IMR-90 (cell line): ENCODE measurements around the gene FIGLA. TPM values are rescaled to one million over a fixed set of nuclear protein-coding genes. Genes with fewer than 3 reads are reported as not detected.

Experiments
- ATAC-seq: fragments of 200-7000 bp; cut with Tn5 transposase; 2 replicates; pipeline ENCODE4 v1.9.1; 2020; ENCODE audit warnings: low read depth, mild to moderate bottlenecking, moderate library complexity
- BruUV-seq: library from RNA; stranded (reverse); fragments of 400-500 nt; replicated peaks from 2 replicates; lab custom pipeline; 2021; lab: Mats Ljungman, UMichigan
- CTCF ChIA-PET: fragments of 300-600 bp; formaldehyde crosslinking; extraction: SDS; loops from one replicate; lab custom pipeline; 2021; ENCODE audit warnings: antibody characterized with exemption; lab: Yijun Ruan, JAX
- POLR2A ChIA-PET: fragments of 300-600 bp; sonication (Branson Sonifier 250); formaldehyde crosslinking; loops from one replicate; lab custom pipeline; 2022; ENCODE audit warnings: antibody characterized with exemption; ENCODE audit not compliant: unreplicated experiment; lab: Charles Lee
- DNase-seq: peaks from one replicate; pipeline ENCODE4 v3.0.0; 2013
- H2AFZ ChIP-seq: replicated peaks from 2 replicates; pipeline ENCODE3; 2013; ENCODE audit warnings: low read length, mild to moderate bottlenecking; ENCODE audit not compliant: poor library complexity
- H2AK5ac ChIP-seq: 2 replicates; pipeline ENCODE4 v1.6.1; 2013; ENCODE audit warnings: low read depth, low read length, inconsistent platforms
- H2AK9ac ChIP-seq: replicated peaks from 2 replicates; pipeline ENCODE3; 2013; ENCODE audit warnings: mild to moderate bottlenecking, low read depth, low read length, moderate library complexity; ENCODE audit not compliant: poor library complexity
- H2BK120ac ChIP-seq: 2 replicates; pipeline ENCODE4 v1.6.1; 2013; ENCODE audit warnings: low read depth, low read length, inconsistent platforms
- H2BK15ac ChIP-seq: 3 replicates; pipeline ENCODE4 v1.6.1; 2013; ENCODE audit warnings: low read depth, low read length, inconsistent platforms
- H2BK20ac ChIP-seq: 2 replicates; pipeline ENCODE4 v1.6.1; 2013; ENCODE audit warnings: low read depth, mild to moderate bottlenecking, inconsistent platforms, low read length, moderate library complexity
- H2BK5ac ChIP-seq: 2 replicates; pipeline ENCODE4 v1.6.1; 2013; ENCODE audit warnings: mild to moderate bottlenecking, low read depth, low read length, inconsistent platforms; ENCODE audit not compliant: poor library complexity, severe bottlenecking
- H3K14ac ChIP-seq: replicated peaks from 2 replicates; pipeline ENCODE4 v1.6.1; 2013; ENCODE audit warnings: low read depth, low read length, inconsistent platforms
- H3K18ac ChIP-seq: 2 replicates; pipeline ENCODE4 v1.6.1; 2013; ENCODE audit warnings: low read depth, low read length, control low read depth
- H3K23ac ChIP-seq: 2 replicates; pipeline ENCODE4 v1.6.1; 2013; ENCODE audit warnings: low read depth, low read length, inconsistent platforms
- H3K27ac ChIP-seq: 2 replicates; pipeline ENCODE4 v1.5.1; 2013; ENCODE audit warnings: mild to moderate bottlenecking, control low read depth, low read length; ENCODE audit not compliant: insufficient read depth
- H3K27me3 ChIP-seq: 2 replicates; pipeline ENCODE4 v1.6.1; 2013; ENCODE audit warnings: low read length; ENCODE audit not compliant: control insufficient read depth, insufficient read depth
- H3K36me3 ChIP-seq: 2 replicates; pipeline ENCODE4 v1.6.1; 2013; ENCODE audit warnings: low read length, mixed read lengths; ENCODE audit not compliant: control insufficient read depth, insufficient read depth
- H3K4ac ChIP-seq: 2 replicates; pipeline ENCODE4 v1.6.1; 2013; ENCODE audit warnings: low read depth, low read length, inconsistent platforms
- H3K4me1 ChIP-seq: 2 replicates; pipeline ENCODE4 v1.6.1; 2013; ENCODE audit warnings: low read length, mixed read lengths; ENCODE audit not compliant: control insufficient read depth, insufficient read depth
- H3K4me2 ChIP-seq: 2 replicates; pipeline ENCODE4 v1.6.1; 2013; ENCODE audit warnings: low read depth, mild to moderate bottlenecking, control low read depth, low read length, moderate library complexity
- H3K4me3 ChIP-seq: 2 replicates; pipeline ENCODE4 v1.5.1; 2013; ENCODE audit warnings: low read depth, mild to moderate bottlenecking, control low read depth, low read length, moderate library complexity; ENCODE audit not compliant: insufficient read depth
- H3K56ac ChIP-seq: 2 replicates; pipeline ENCODE4 v1.6.1; 2013; ENCODE audit warnings: low read length, inconsistent platforms; ENCODE audit not compliant: insufficient read depth; ENCODE audit errors: extremely low read depth
- H3K79me1 ChIP-seq, 2 experiments: 2 replicates each; pipeline ENCODE4 v1.6.1; 2013; ENCODE audit warnings: low read length in 2 of 2, inconsistent platforms in 1 of 2, low read depth in 1 of 2
- H3K9ac ChIP-seq: 2 replicates; pipeline ENCODE4 v1.6.1; 2013; ENCODE audit warnings: low read depth, low read length, control low read depth
- H3K9me1 ChIP-seq: 2 replicates; pipeline ENCODE4 v1.6.1; 2013; ENCODE audit warnings: low read length, inconsistent platforms; ENCODE audit not compliant: insufficient read depth
- H3K9me3 ChIP-seq: 2 replicates; pipeline ENCODE4 v1.6.1; 2013; ENCODE audit warnings: low read length; ENCODE audit not compliant: control insufficient read depth, insufficient read depth
- H4K20me1 ChIP-seq: 2 replicates; pipeline ENCODE4 v1.6.1; 2013; ENCODE audit warnings: low read length, inconsistent platforms; ENCODE audit not compliant: insufficient read depth
- H4K5ac ChIP-seq: 2 replicates; pipeline ENCODE4 v1.6.1; 2013; ENCODE audit warnings: mild to moderate bottlenecking, low read depth, low read length, control low read depth
- H4K8ac ChIP-seq, 2 experiments: 2 replicates each; pipeline ENCODE4 v1.6.1; 2013; ENCODE audit warnings: low read depth in 2 of 2, low read length in 2 of 2, control low read depth in 1 of 2, inconsistent platforms in 1 of 2
- H4K91ac ChIP-seq: 2 replicates; pipeline ENCODE4 v1.6.1; 2013; ENCODE audit warnings: low read depth, low read length, inconsistent platforms; ENCODE audit not compliant: insufficient read depth
- BHLHE40 ChIP-seq: fragments of 150-350 bp; IDR thresholded peaks from 2 replicates; pipeline ENCODE4 v1.6.1; 2016; ENCODE audit warnings: mild to moderate bottlenecking, low read depth, low read length
- CEBPB ChIP-seq: IDR thresholded peaks from 2 replicates; pipeline ENCODE4 v1.6.1; 2012; ENCODE audit warnings: low read depth, low read length, improper control_type of control experiment
- CHD1 ChIP-seq: IDR thresholded peaks from 2 replicates; pipeline ENCODE4 v1.6.1; 2012; ENCODE audit warnings: low read depth, low read length, improper control_type of control experiment
- ELK1 ChIP-seq: fragments of 150-350 bp; IDR thresholded peaks from 2 replicates; pipeline ENCODE4 v1.6.1; 2016; ENCODE audit warnings: low read depth, mild to moderate bottlenecking, low read length, moderate library complexity, borderline replicate concordance
- FOS ChIP-seq: fragments of 150-350 bp; IDR thresholded peaks from 2 replicates; pipeline ENCODE4 v1.6.1; 2016; ENCODE audit warnings: low read depth, low read length
- MAFK ChIP-seq: IDR thresholded peaks from 2 replicates; pipeline ENCODE4 v1.6.1; 2012; ENCODE audit warnings: low read depth, low read length, improper control_type of control experiment
- MAZ ChIP-seq: IDR thresholded peaks from 2 replicates; pipeline ENCODE4 v1.6.1; 2012; ENCODE audit warnings: low read depth, mild to moderate bottlenecking, low read length, improper control_type of control experiment, moderate library complexity, borderline replicate concordance
- MXI1 ChIP-seq: IDR thresholded peaks from 2 replicates; pipeline ENCODE4 v1.6.1; 2012; ENCODE audit warnings: low read depth, mild to moderate bottlenecking, low read length, moderate library complexity, borderline replicate concordance
- NFE2L2 ChIP-seq: fragments of 150-350 bp; IDR thresholded peaks from 2 replicates; pipeline ENCODE4 v1.6.1; 2016; ENCODE audit warnings: low read depth, mild to moderate bottlenecking, low read length
- POLR2A ChIP-seq: IDR thresholded peaks from 2 replicates; pipeline ENCODE4 v1.6.1; 2012; ENCODE audit warnings: mild to moderate bottlenecking, low read depth, low read length
- RAD21 ChIP-seq: IDR thresholded peaks from 2 replicates; pipeline ENCODE4 v1.6.1; 2012; ENCODE audit warnings: low read length, improper control_type of control experiment
- RCOR1 ChIP-seq: IDR thresholded peaks from 2 replicates; pipeline ENCODE4 v1.6.1; 2012; ENCODE audit warnings: mild to moderate bottlenecking, low read length, improper control_type of control experiment; ENCODE audit not compliant: insufficient replicate concordance
- RFX5 ChIP-seq: IDR thresholded peaks from 2 replicates; pipeline ENCODE4 v1.8.0; 2012; ENCODE audit warnings: low read depth, mild to moderate bottlenecking, low read length, moderate library complexity
- SMC3 ChIP-seq: fragments of 150-350 bp; IDR thresholded peaks from 2 replicates; pipeline ENCODE4 v1.6.1; 2016; ENCODE audit warnings: low read depth, mild to moderate bottlenecking, antibody characterized with exemption, low read length, moderate library complexity
- WGBS, 2 experiments: methylation state at CpG; one replicate each; pipeline versions ENCODE4 v1.1.5 to v1.1.7; 2013; ENCODE audit warnings: missing lambda C conversion rate in 2 of 2; ENCODE audit not compliant: insufficient read length in 1 of 2; ENCODE audit errors: extremely low coverage in 2 of 2; 5-methylcytosine and 5-hydroxymethylcytosine counted together
- dilution Hi-C: fragments of 300-500 bp; cut with HindIII; formaldehyde crosslinking; loops from one replicate; pipeline ENCODE4 v1.14.3; 2018; ENCODE audit warnings: low sequenced_read_pairs; ENCODE audit not compliant: unreplicated experiment
- in situ Hi-C: fragments of 300-500 bp; cut with MboI; formaldehyde crosslinking; loops from 3 replicates; pipeline ENCODE4 v1.14.3; 2019; ENCODE audit warnings: low sequenced_read_pairs, inconsistent platforms, mixed read lengths
- intact Hi-C: fragments of 100-400 bp; cut with micrococcal nuclease; formaldehyde crosslinking; loops from 2 replicates; pipeline ENCODE4 v1.10.0; 2022
- polyA plus RNA-seq, 3 experiments: library from polyadenylated mRNA; depleted of rRNA; stranded (reverse); fragments of >200 nt; gene quantifications; 2 replicates each; pipeline ENCODE4 v1.2.3, GENCODE V29; 2012; ENCODE audit warnings: low replicate concordance in 1 of 3
- total RNA-seq: library from RNA; depleted of rRNA; stranded (reverse); fragments of >200 nt; gene quantifications from 2 replicates; pipeline ENCODE4 v1.2.3, GENCODE V29; 2012
- TF ChIP-seq, protein P1 (sequence below): conservative IDR thresholded peaks from 2 replicates; pipeline ENCODE4 v1.5.1; 2012; ENCODE audit warnings: mild to moderate bottlenecking, low read depth, low read length, improper control_type of control experiment
- TF ChIP-seq, protein P2 (sequence below): fragments of 150-350 bp; IDR thresholded peaks from 2 replicates; pipeline ENCODE4 v1.6.1; 2017; ENCODE audit warnings: mild to moderate bottlenecking, antibody characterized with exemption, low read length, low read depth

Gene FIGLA
- total and polyA plus RNA-seq, 2 of the 4 experiments (the other 2 are of a cell fraction) = not detected

DNA sequence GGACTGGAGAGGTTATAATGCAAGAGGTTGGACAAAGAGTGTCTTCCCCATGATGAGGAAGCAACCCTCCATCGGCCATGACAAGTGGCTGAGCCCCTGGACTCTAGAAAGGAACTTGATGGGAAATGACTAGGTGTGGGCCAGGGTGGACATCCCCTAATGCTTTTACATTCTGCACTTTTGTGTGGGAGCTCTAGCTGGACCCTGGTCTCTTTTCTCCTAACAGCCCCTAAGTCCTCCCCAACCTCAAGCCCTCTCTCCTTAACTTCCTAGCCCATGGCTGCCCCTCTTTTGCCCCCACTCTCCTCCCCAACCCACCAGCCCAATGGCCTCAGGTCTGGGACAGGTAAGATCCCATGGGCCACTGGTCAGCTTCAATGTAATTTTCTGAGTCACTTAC is 42.8 kb upstream of the FIGLA start:
- Histone ChIP-seq H2AK9ac (no peak overlapping the region), H4K91ac (no peak overlapping the region), H4K8ac (no peak overlapping the region), H3K27ac (no peak overlapping the region), H3K23ac (no peak overlapping the region), H3K56ac (no peak overlapping the region), H3K4me3 (no peak overlapping the region), H3K4me1 (no peaks in the 10 kb centered on the region), H2BK5ac (no peak overlapping the region), H3K9ac (no peak overlapping the region), H3K36me3 (no peaks in the 10 kb centered on the region), H3K4me2 (no peak overlapping the region), H3K9me3 (no peaks in the 10 kb centered on the region), H4K5ac (no peak overlapping the region), H2AK5ac (no peak overlapping the region), H3K9me1 (no peaks in the 10 kb centered on the region), H3K4ac (no peak overlapping the region), H2BK120ac (no peak overlapping the region), H3K18ac (no peak overlapping the region), H4K20me1 (no peaks in the 10 kb centered on the region), H3K14ac (no peak overlapping the region), H2BK15ac (no peak overlapping the region), H3K79me1 (no peaks in the 10 kb centered on the region), H3K27me3 (peaks cover 12% of the 10 kb centered on the region), H2AFZ (no peak overlapping the region), H2BK20ac (no peak overlapping the region)
- WGBS, 2 experiments = no CpG with 5 or more reads among the region's 1 CpG
- no TSS peak for BruUV-seq
- in situ Hi-C loops = no loop called here
- ATAC-seq (no peak), DNase-seq (no peak)
- ChIA-PET POLR2A (no interaction called here), CTCF (no interaction called here)
- intact Hi-C loops = no loop called here
- TF ChIP-seq NFE2L2 (no peak), CHD1 (no peak), FOS (no peak), RCOR1 (no peak), MAFK (no peak), CEBPB (no peak), SMC3 (no peak), RAD21 (no peak), POLR2A (no peak), MAZ (no peak), RFX5 (no peak), ELK1 (no peak), BHLHE40 (no peak), MXI1 (no peak)
- TF ChIP-seq, protein P1, sequence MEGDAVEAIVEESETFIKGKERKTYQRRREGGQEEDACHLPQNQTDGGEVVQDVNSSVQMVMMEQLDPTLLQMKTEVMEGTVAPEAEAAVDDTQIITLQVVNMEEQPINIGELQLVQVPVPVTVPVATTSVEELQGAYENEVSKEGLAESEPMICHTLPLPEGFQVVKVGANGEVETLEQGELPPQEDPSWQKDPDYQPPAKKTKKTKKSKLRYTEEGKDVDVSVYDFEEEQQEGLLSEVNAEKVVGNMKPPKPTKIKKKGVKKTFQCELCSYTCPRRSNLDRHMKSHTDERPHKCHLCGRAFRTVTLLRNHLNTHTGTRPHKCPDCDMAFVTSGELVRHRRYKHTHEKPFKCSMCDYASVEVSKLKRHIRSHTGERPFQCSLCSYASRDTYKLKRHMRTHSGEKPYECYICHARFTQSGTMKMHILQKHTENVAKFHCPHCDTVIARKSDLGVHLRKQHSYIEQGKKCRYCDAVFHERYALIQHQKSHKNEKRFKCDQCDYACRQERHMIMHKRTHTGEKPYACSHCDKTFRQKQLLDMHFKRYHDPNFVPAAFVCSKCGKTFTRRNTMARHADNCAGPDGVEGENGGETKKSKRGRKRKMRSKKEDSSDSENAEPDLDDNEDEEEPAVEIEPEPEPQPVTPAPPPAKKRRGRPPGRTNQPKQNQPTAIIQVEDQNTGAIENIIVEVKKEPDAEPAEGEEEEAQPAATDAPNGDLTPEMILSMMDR = no peak
- TF ChIP-seq, protein P2, sequence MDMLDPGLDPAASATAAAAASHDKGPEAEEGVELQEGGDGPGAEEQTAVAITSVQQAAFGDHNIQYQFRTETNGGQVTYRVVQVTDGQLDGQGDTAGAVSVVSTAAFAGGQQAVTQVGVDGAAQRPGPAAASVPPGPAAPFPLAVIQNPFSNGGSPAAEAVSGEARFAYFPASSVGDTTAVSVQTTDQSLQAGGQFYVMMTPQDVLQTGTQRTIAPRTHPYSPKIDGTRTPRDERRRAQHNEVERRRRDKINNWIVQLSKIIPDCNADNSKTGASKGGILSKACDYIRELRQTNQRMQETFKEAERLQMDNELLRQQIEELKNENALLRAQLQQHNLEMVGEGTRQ = no peak
- dilution Hi-C loops = no loop called here
